H9 (cell line): ENCODE data around the gene SPARCL1. TPM values are rescaled to one million over a fixed set of nuclear protein-coding genes. Genes with fewer than 3 reads are reported as not detected.

Experiments used
- DNase-seq: peaks from one replicate; pipeline ENCODE4 v3.0.0-alpha.2; 2017
- H2AFZ ChIP-seq: one replicate; pipeline ENCODE4 v1.6.1; 2013; ENCODE audit warnings: mild to moderate bottlenecking, low read length, control low read depth, moderate library complexity
- H2AK5ac ChIP-seq: 2 replicates; pipeline ENCODE4 v1.6.1; 2013; ENCODE audit warnings: low read length, control low read depth, mixed read lengths; ENCODE audit not compliant: insufficient read length
- H2BK120ac ChIP-seq: one replicate; pipeline ENCODE4 v1.6.1; 2013; ENCODE audit warnings: low read depth, mild to moderate bottlenecking, low read length, control low read depth, inconsistent platforms; ENCODE audit not compliant: poor library complexity, severe bottlenecking
- H2BK12ac ChIP-seq: 2 replicates; pipeline ENCODE4 v1.6.1; 2013; ENCODE audit warnings: low read length, control low read depth, mixed read lengths, low read depth; ENCODE audit not compliant: insufficient read length
- H2BK15ac ChIP-seq: 2 replicates; pipeline ENCODE4 v1.6.1; 2013; ENCODE audit warnings: low read depth, low read length, control low read depth
- H2BK20ac ChIP-seq: one replicate; pipeline ENCODE4 v1.6.1; 2013; ENCODE audit warnings: low read depth, mild to moderate bottlenecking, low read length, control low read depth, inconsistent platforms; ENCODE audit not compliant: poor library complexity, severe bottlenecking
- H2BK5ac ChIP-seq: 2 replicates; pipeline ENCODE4 v1.6.1; 2013; ENCODE audit warnings: low read length, control low read depth, mixed read lengths; ENCODE audit not compliant: insufficient read length
- H3K14ac ChIP-seq: 2 replicates; pipeline ENCODE4 v1.6.1; 2013; ENCODE audit warnings: low read length, control low read depth; ENCODE audit not compliant: insufficient read depth
- H3K18ac ChIP-seq: 2 replicates; pipeline ENCODE4 v1.6.1; 2013; ENCODE audit warnings: low read depth, mild to moderate bottlenecking, mixed read lengths, low read length, control low read depth; ENCODE audit not compliant: insufficient read length
- H3K23ac ChIP-seq: 2 replicates; pipeline ENCODE4 v1.6.1; 2013; ENCODE audit warnings: low read length, control low read depth, mixed read lengths, low read depth; ENCODE audit not compliant: insufficient read length
- H3K23me2 ChIP-seq: 2 replicates; pipeline ENCODE4 v1.6.1; 2013; ENCODE audit warnings: low read depth, mild to moderate bottlenecking, mixed read lengths, low read length, control low read depth; ENCODE audit not compliant: insufficient read length, poor library complexity, severe bottlenecking
- H3K27ac ChIP-seq: 2 replicates; pipeline ENCODE4 v1.5.1; 2013; ENCODE audit warnings: low read length, control low read depth, mixed read lengths, low read depth; ENCODE audit not compliant: insufficient read length
- H3K27me3 ChIP-seq: 2 replicates; pipeline ENCODE4 v1.6.1; 2013; ENCODE audit warnings: low read length, control low read depth, inconsistent platforms; ENCODE audit not compliant: insufficient read depth
- H3K4ac ChIP-seq: 2 replicates; pipeline ENCODE4 v1.6.1; 2013; ENCODE audit warnings: low read depth, mild to moderate bottlenecking, control low read depth, inconsistent platforms, low read length, moderate library complexity
- H3K4me1 ChIP-seq: 2 replicates; pipeline ENCODE4 v1.6.1; 2013; ENCODE audit warnings: low read length, control low read depth, inconsistent platforms; ENCODE audit not compliant: insufficient read depth
- H3K4me2 ChIP-seq: 2 replicates; pipeline ENCODE4 v1.6.1; 2013; ENCODE audit warnings: low read length, control low read depth, mixed read lengths; ENCODE audit not compliant: insufficient read length, insufficient read depth
- H3K56ac ChIP-seq: 2 replicates; pipeline ENCODE4 v1.6.1; 2013; ENCODE audit warnings: low read depth, mild to moderate bottlenecking, mixed read lengths, low read length, control low read depth; ENCODE audit not compliant: insufficient read length
- H3K79me1 ChIP-seq: 2 replicates; pipeline ENCODE4 v1.6.1; 2013; ENCODE audit warnings: low read depth, mild to moderate bottlenecking, moderate library complexity, low read length, control low read depth, inconsistent platforms; ENCODE audit not compliant: insufficient read depth, poor library complexity, severe bottlenecking
- H3K79me2 ChIP-seq: 2 replicates; pipeline ENCODE4 v1.6.1; 2013; ENCODE audit warnings: low read length, control low read depth, inconsistent platforms; ENCODE audit not compliant: insufficient read depth
- H3K9ac ChIP-seq: 2 replicates; pipeline ENCODE4 v1.6.1; 2013; ENCODE audit warnings: low read length, control low read depth, mixed read lengths; ENCODE audit not compliant: insufficient read length; ENCODE audit errors: extremely low read depth
- H3K9me3 ChIP-seq: one replicate; pipeline ENCODE4 v1.6.1; 2013; ENCODE audit warnings: low read depth, low read length, inconsistent platforms; ENCODE audit not compliant: control insufficient read depth
- H3T11ph ChIP-seq: one replicate; pipeline ENCODE4 v1.6.1; 2013; ENCODE audit warnings: mild to moderate bottlenecking, low read length, control low read depth, inconsistent platforms
- H4K20me1 ChIP-seq: one replicate; pipeline ENCODE4 v1.6.1; 2013; ENCODE audit not compliant: control insufficient read depth, insufficient read length, insufficient read depth
- H4K5ac ChIP-seq: 2 replicates; pipeline ENCODE4 v1.6.1; 2013; ENCODE audit warnings: low read depth, mild to moderate bottlenecking, mixed read lengths, low read length, control low read depth; ENCODE audit not compliant: insufficient read length
- H4K8ac ChIP-seq: replicated peaks from 2 replicates; pipeline ENCODE4 v1.6.1; 2013; ENCODE audit warnings: low read length, control low read depth, mixed read lengths, low read depth; ENCODE audit not compliant: insufficient read length
- H4K91ac ChIP-seq: 2 replicates; pipeline ENCODE4 v1.6.1; 2013; ENCODE audit warnings: low read depth, mild to moderate bottlenecking, moderate library complexity, mixed read lengths, low read length, control low read depth; ENCODE audit not compliant: insufficient read length
- H3K27ac Mint-ChIP-seq, 3 experiments: 2 replicates in 2 of 3; 3 replicates in 1 of 3; pipeline ENCODE4 v1.8.0; 2020 to 2021; ENCODE audit warnings: mixed read lengths in 3 of 3, mild to moderate bottlenecking in 1 of 3, moderate library complexity in 1 of 3
- H3K27me3 Mint-ChIP-seq: 2 replicates; pipeline ENCODE4 v1.8.0; 2021; ENCODE audit warnings: low read depth, mild to moderate bottlenecking, moderate library complexity, mixed read lengths
- H3K36me3 Mint-ChIP-seq, 3 experiments: 2 replicates in 2 of 3; 3 replicates in 1 of 3; pipeline ENCODE4 v1.8.0; 2020 to 2021; ENCODE audit warnings: low read depth in 3 of 3, mixed read lengths in 3 of 3; ENCODE audit not compliant: insufficient read depth in 1 of 3
- H3K4me1 Mint-ChIP-seq, 2 experiments: 2 replicates each; pipeline ENCODE4 v1.8.0; 2020; ENCODE audit warnings: mixed read lengths in 2 of 2
- H3K4me3 Mint-ChIP-seq, 2 experiments: 2 replicates in 1 of 2; 3 replicates in 1 of 2; pipeline ENCODE4 v1.8.0; 2020 to 2021; ENCODE audit warnings: mild to moderate bottlenecking in 2 of 2, mixed read lengths in 2 of 2, moderate library complexity in 1 of 2
- H3K9me3 Mint-ChIP-seq, 2 experiments: 2 replicates in 1 of 2; 3 replicates in 1 of 2; pipeline ENCODE4 v1.8.0; 2020; ENCODE audit warnings: mild to moderate bottlenecking in 2 of 2, mixed read lengths in 2 of 2, moderate library complexity in 1 of 2
- CTCF ChIP-seq: fragments of 200-600 bp; sonication (generic); conservative IDR thresholded peaks from 3 replicates; pipeline ENCODE4 v1.8.0; 2021; ENCODE audit warnings: antibody characterized with exemption, mild to moderate bottlenecking
- WGBS: extraction: QIAGEN DNeasy Blood & Tissue Kit; methylation state at CpG from one replicate; pipeline ENCODE4 v1.1.7; 2013; ENCODE audit warnings: missing lambda C conversion rate, low lambda C conversion rate, mixed read lengths; ENCODE audit not compliant: insufficient read length; ENCODE audit errors: extremely low coverage; 5-methylcytosine and 5-hydroxymethylcytosine counted together
- total RNA-seq: library from RNA; stranded (reverse); gene quantifications from 2 replicates; pipeline ENCODE4 v1.2.1, GENCODE V29; 2021

SPARCL1 gene
- total RNA-seq, 1 experiment from 2014 or later, result 0.17 TPM

GRCh38 chr4:87442889-87443288 lies 86.3 kb downstream of the SPARCL1 start:
- no peaks in the 10 kb centered on the region for H4K20me1 ChIP-seq
- H3K23ac ChIP-seq, result no peak overlapping the region
- no peaks in the 10 kb centered on the region for H3K79me1 ChIP-seq
- H3K4ac ChIP-seq, result no peak overlapping the region
- no peak overlapping the region for H2BK120ac ChIP-seq
- no peak for DNase-seq
- no peak overlapping the region for H2AFZ ChIP-seq
- no peak overlapping the region for H2BK15ac ChIP-seq
- Mint-ChIP-seq H3K27ac (no peak overlapping the region), H3K36me3 (peaks cover 12 to 49% (median 48%) of the 10 kb centered on the region in 3 experiments), H3K4me1 (no peaks in the 10 kb centered on the region), H3K27me3 (no peaks in the 10 kb centered on the region), H3K9me3 (no peaks in the 10 kb centered on the region), H3K4me3 (no peak overlapping the region)
- no peak overlapping the region for H4K91ac ChIP-seq
- H3K4me1 ChIP-seq, result no peaks in the 10 kb centered on the region
- H2AK5ac ChIP-seq, result no peak overlapping the region
- no peak overlapping the region for H3K27ac ChIP-seq
- H4K5ac ChIP-seq, result no peak overlapping the region
- no peak overlapping the region for H3T11ph ChIP-seq
- no peak overlapping the region for H3K14ac ChIP-seq
- H3K4me2 ChIP-seq, result no peak overlapping the region
- no peak overlapping the region for H3K9ac ChIP-seq
- no peak overlapping the region for H4K8ac ChIP-seq
- no peak overlapping the region for H3K56ac ChIP-seq
- H2BK5ac ChIP-seq, result no peak overlapping the region
- no CpG with 5 or more reads among the region's 3 CpGs for WGBS
- H3K27me3 ChIP-seq, result no peaks in the 10 kb centered on the region
- no peak overlapping the region for H2BK12ac ChIP-seq
- H3K9me3 ChIP-seq, result no peaks in the 10 kb centered on the region
- TF ChIP-seq CTCF, result no peak
- H3K23me2 ChIP-seq, result no peaks in the 10 kb centered on the region
- no peak overlapping the region for H2BK20ac ChIP-seq
- no peaks in the 10 kb centered on the region for H3K79me2 ChIP-seq
- no peak overlapping the region for H3K18ac ChIP-seq
